A673 (cell line): ENCODE measurements around the gene SLC22A23.

Source experiments
- EZH2 ChIP-seq: fragments of 200-600 bp; sonication (generic); IDR thresholded peaks from 2 replicates; pipeline ENCODE4 v1.6.1; 2017; ENCODE audit warnings: borderline replicate concordance, low read depth, mild to moderate bottlenecking, mixed read lengths, antibody characterized with exemption, low read length; ENCODE audit not compliant: poor library complexity, severe bottlenecking
- TF ChIP-seq, protein P1 (sequence below): fragments of 300-800, 200-600 bp; sonication (generic); conservative IDR thresholded peaks from 2 replicates; pipeline ENCODE4 v1.5.1; 2017; ENCODE audit warnings: low read depth, mild to moderate bottlenecking, antibody characterized with exemption, low read length, moderate library complexity, mixed read lengths

GRCh38 chr6:3359973-3360726 lies 96.7 kb downstream of the SLC22A23 start:
- TF ChIP-seq, protein P1, sequence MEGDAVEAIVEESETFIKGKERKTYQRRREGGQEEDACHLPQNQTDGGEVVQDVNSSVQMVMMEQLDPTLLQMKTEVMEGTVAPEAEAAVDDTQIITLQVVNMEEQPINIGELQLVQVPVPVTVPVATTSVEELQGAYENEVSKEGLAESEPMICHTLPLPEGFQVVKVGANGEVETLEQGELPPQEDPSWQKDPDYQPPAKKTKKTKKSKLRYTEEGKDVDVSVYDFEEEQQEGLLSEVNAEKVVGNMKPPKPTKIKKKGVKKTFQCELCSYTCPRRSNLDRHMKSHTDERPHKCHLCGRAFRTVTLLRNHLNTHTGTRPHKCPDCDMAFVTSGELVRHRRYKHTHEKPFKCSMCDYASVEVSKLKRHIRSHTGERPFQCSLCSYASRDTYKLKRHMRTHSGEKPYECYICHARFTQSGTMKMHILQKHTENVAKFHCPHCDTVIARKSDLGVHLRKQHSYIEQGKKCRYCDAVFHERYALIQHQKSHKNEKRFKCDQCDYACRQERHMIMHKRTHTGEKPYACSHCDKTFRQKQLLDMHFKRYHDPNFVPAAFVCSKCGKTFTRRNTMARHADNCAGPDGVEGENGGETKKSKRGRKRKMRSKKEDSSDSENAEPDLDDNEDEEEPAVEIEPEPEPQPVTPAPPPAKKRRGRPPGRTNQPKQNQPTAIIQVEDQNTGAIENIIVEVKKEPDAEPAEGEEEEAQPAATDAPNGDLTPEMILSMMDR = no peak
- no peak for TF ChIP-seq EZH2
